ENCODE measurements around the gene LDLRAD1. TPM values are rescaled to one million over a fixed set of nuclear protein-coding genes. Genes with fewer than 3 reads are reported as not detected.
"Not testable (repeated sequence)": the region's sequence is repeated elsewhere in the genome, so short reads cannot be mapped to it uniquely, and the experiment has no call there.

Gene LDLRAD1
- total RNA-seq, 1 experiment from 2014 or later, result not detected

DNA sequence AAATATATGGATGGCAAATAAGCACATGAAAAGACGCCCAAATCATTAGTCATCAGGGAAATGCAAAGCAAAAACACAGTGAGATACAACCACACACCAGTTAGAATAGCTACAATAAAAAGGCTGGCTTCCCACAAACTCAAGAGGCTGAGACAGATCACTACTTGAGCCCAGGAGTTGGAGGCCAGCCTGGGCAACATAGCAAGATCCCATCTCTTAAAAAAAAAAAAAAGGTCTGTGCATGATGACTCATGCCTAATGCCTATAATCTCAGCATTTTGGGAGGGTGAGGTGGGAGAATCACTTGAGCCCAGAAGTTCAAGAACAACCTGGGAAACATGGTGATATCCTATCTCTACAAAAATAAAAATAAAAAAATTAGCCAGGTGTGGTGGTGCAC lies 19.8 kb downstream of the LDLRAD1 start:
- POLR2A ChIA-PET, result no interaction called here
- CTCF ChIA-PET, result interaction anchor here (0.7 kb wide), 1 partner anchor 44 kb away, joined by 3 read pairs; no protein-coding TSS in a partner anchor
- H3K27me3 Mint-ChIP-seq (ENCODE audit: insufficient read depth, unreplicated experiment), result no peaks in the 10 kb centered on the region
- no peaks in the 10 kb centered on the region for H3K4me1 Mint-ChIP-seq (ENCODE audit: insufficient read depth, unreplicated experiment)
- intact Hi-C loops (cut with micrococcal nuclease), result no loop called here
- BruUV-seq (replicated peaks), result no TSS peak
- no peaks in the 10 kb centered on the region for H3K36me3 Mint-ChIP-seq (ENCODE audit: insufficient read depth, unreplicated experiment)
- no peak for DNase-seq (ENCODE audit: unreplicated experiment)
- H3K4me3 Mint-ChIP-seq (ENCODE audit: unreplicated experiment), result no peak overlapping the region
- TF ChIP-seq, protein P1, sequence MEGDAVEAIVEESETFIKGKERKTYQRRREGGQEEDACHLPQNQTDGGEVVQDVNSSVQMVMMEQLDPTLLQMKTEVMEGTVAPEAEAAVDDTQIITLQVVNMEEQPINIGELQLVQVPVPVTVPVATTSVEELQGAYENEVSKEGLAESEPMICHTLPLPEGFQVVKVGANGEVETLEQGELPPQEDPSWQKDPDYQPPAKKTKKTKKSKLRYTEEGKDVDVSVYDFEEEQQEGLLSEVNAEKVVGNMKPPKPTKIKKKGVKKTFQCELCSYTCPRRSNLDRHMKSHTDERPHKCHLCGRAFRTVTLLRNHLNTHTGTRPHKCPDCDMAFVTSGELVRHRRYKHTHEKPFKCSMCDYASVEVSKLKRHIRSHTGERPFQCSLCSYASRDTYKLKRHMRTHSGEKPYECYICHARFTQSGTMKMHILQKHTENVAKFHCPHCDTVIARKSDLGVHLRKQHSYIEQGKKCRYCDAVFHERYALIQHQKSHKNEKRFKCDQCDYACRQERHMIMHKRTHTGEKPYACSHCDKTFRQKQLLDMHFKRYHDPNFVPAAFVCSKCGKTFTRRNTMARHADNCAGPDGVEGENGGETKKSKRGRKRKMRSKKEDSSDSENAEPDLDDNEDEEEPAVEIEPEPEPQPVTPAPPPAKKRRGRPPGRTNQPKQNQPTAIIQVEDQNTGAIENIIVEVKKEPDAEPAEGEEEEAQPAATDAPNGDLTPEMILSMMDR (IDR thresholded peaks at IDR 0.05; ENCODE audit: unreplicated experiment), result no peak
- no peak overlapping the region for H3K27ac Mint-ChIP-seq (ENCODE audit: low read depth, unreplicated experiment)
- H3K9me3 Mint-ChIP-seq (ENCODE audit: unreplicated experiment), result no peaks in the 10 kb centered on the region

DNA sequence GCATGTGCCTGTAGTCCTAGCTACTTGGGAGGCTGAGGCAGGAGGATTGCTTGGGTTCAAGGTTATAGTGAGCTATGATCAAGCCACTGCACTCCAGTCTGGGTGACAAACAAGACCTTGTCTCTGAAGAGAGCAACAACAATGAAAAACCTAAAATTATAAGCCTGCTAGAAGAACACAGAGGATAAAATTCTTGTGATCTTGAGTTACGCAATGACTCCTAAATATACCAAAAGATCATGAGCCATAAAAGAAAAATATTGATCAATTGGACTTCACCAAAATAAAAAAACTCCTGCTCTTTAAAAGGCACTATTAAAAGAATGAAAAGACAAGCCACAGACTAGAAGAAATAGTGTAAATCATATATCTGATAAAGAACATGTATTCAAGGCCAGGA lies 22.3 kb downstream of the LDLRAD1 start:
- TF ChIP-seq, protein P1 (IDR thresholded peaks at IDR 0.05; ENCODE audit: unreplicated experiment), result no peak
- intact Hi-C loops (cut with micrococcal nuclease), result no loop called here
- H3K4me1 Mint-ChIP-seq (ENCODE audit: insufficient read depth, unreplicated experiment), result no peaks in the 10 kb centered on the region
- no peak for DNase-seq (ENCODE audit: unreplicated experiment)
- no peak overlapping the region for H3K27ac Mint-ChIP-seq (ENCODE audit: low read depth, unreplicated experiment)
- ChIA-PET POLR2A (no interaction called here), CTCF (no interaction called here)
- no TSS peak for BruUV-seq (replicated peaks)
- H3K36me3 Mint-ChIP-seq (ENCODE audit: insufficient read depth, unreplicated experiment), result no peaks in the 10 kb centered on the region
- H3K4me3 Mint-ChIP-seq (ENCODE audit: unreplicated experiment), result no peak overlapping the region
- no peaks in the 10 kb centered on the region for H3K27me3 Mint-ChIP-seq (ENCODE audit: insufficient read depth, unreplicated experiment)
- no peaks in the 10 kb centered on the region for H3K9me3 Mint-ChIP-seq (ENCODE audit: unreplicated experiment)

DNA sequence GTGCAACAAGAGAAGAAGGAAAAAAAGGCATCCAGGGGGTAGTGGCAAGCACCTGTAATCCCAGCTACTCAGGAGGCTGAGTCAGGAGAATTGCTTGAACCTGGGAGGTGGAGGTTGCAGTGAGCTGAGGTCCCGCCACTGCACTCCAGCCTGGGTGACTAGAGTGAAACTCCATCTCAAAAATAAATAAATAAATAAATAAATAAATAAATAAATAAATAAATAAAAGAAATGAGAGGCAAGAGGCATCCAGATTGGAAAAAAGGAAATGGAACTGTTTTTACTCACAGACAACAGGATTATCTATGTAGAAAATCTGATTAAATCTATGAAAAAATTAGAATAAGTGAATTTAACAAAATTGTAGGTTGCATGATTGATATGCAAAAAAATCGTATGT lies 23.5 kb downstream of the LDLRAD1 start:
- H3K36me3 Mint-ChIP-seq (ENCODE audit: insufficient read depth, unreplicated experiment); H3K27me3 Mint-ChIP-seq (ENCODE audit: insufficient read depth, unreplicated experiment); H3K4me1 Mint-ChIP-seq (ENCODE audit: insufficient read depth, unreplicated experiment); intact Hi-C loops (cut with micrococcal nuclease); H3K9me3 Mint-ChIP-seq (ENCODE audit: unreplicated experiment); H3K27ac Mint-ChIP-seq (ENCODE audit: low read depth, unreplicated experiment); BruUV-seq (replicated peaks); DNase-seq (ENCODE audit: unreplicated experiment); H3K4me3 Mint-ChIP-seq (ENCODE audit: unreplicated experiment); POLR2A ChIA-PET: not testable (repeated sequence)
- CTCF ChIA-PET, result interaction anchor here (0.6 kb wide), 1 partner anchor 9 kb away, joined by 3 read pairs; no protein-coding TSS in a partner anchor

DNA sequence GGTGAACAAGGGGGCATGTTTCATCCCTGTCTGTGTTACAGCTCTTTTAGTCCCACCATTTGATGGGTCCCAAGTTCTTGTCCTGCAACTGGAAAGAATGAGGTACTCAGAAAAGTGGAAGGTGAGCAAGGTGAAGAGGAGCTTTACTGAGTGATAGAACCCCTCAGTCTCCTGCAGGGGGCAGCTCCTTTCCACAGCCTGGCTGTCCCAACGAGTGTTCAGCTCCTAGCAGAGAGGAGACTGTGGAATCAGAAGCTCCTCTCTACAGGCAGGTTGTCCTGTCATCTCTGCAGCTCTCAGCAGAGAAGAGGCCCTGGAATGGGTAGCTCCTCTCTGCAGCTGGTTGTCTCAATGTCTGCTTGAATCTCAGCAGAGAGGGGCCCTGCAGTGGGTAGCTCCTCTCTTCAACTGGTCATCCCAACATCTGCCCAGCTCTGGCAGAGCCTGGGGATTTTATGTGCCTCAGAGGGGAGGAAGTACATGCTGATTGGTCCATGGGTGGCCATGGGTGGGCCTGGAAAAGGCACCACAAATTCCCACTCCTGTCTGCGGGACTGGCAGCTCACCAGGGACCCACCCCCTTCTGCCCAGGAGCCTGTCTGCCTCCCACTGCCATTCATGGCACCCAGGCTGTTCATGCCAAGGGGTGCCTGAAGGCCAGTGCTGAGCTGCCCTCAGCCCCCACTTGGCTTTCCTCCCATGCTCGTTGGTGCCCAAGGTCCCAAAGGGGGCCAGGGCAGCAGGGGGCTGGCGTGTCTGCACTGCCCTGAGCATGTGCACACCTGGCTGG lies 25.7 kb downstream of the LDLRAD1 start:
- POLR2A ChIA-PET, result interaction anchor here (0.6 kb wide), 1 partner anchor 100 kb away, joined by 3 read pairs; no protein-coding TSS in a partner anchor
- no peak overlapping the region for H3K27ac Mint-ChIP-seq (ENCODE audit: low read depth, unreplicated experiment)
- no TSS peak for BruUV-seq (replicated peaks)
- intact Hi-C loops (cut with micrococcal nuclease), result no loop called here
- no peaks in the 10 kb centered on the region for H3K4me1 Mint-ChIP-seq (ENCODE audit: insufficient read depth, unreplicated experiment)
- no peaks in the 10 kb centered on the region for H3K9me3 Mint-ChIP-seq (ENCODE audit: unreplicated experiment)
- H3K27me3 Mint-ChIP-seq (ENCODE audit: insufficient read depth, unreplicated experiment), result peaks cover 8% of the 10 kb centered on the region
- H3K36me3 Mint-ChIP-seq (ENCODE audit: insufficient read depth, unreplicated experiment), result no peaks in the 10 kb centered on the region
- TF ChIP-seq, protein P1 (IDR thresholded peaks at IDR 0.05; ENCODE audit: unreplicated experiment), result no peak
- H3K4me3 Mint-ChIP-seq (ENCODE audit: unreplicated experiment), result no peak overlapping the region
- CTCF ChIA-PET, result interaction anchor here (0.6 to 0.7 kb wide), 2 partner anchors 121 to 239 kb away, joined by 3 to 5 read pairs; no protein-coding TSS in a partner anchor
- DNase-seq (ENCODE audit: unreplicated experiment), result peak; percentile 16
